Measurements from ENCODE around the gene TAS2R43. TPM values are rescaled to one million over a fixed set of nuclear protein-coding genes. Genes with fewer than 3 reads are reported as not detected.
"Not testable (repeated sequence)": the region's sequence is repeated elsewhere in the genome, so short reads cannot be mapped to it uniquely, and the experiment has no call there.

The TAS2R43 gene
- total RNA-seq, 1 donor from 2014 or later: 0.52 TPM

- Mint-ChIP-seq H3K27ac (ENCODE audit: unreplicated experiment) (no peak overlapping the region), H3K36me3 (ENCODE audit: low read depth, unreplicated experiment) (peaks cover 18% of the 10 kb centered on the region), H3K9me3 (ENCODE audit: unreplicated experiment) (peaks cover 8% of the 10 kb centered on the region), H3K27me3 (ENCODE audit: low read depth, unreplicated experiment) (no peaks in the 10 kb centered on the region), H3K4me3 (ENCODE audit: unreplicated experiment) (no peak overlapping the region), H3K4me1 (ENCODE audit: low read depth, unreplicated experiment) (peaks cover 7% of the 10 kb centered on the region)
- H3K36me3 ChIP-seq (ENCODE audit: insufficient read depth, low read length): no peaks in the 10 kb centered on the region
- peaks cover 27% of the 10 kb centered on the region for H4K20me1 ChIP-seq (ENCODE audit: insufficient read depth, low read length)
- H3K4me1 ChIP-seq (ENCODE audit: insufficient read depth, low read length): no peaks in the 10 kb centered on the region
- no peak for TF ChIP-seq CTCF (IDR thresholded peaks at IDR 0.05; ENCODE audit: insufficient read depth, low read depth, low read length)
- H3K9ac ChIP-seq (ENCODE audit: low read length): no peak overlapping the region
- H3K4me2 ChIP-seq (ENCODE audit: low read length): no peak overlapping the region
- DNase-seq (ENCODE audit: low read depth) (no peak), FAIRE-seq (no peak)
- H3K27ac ChIP-seq (ENCODE audit: low read depth, low read length): no peak overlapping the region
- H3K79me2 ChIP-seq (ENCODE audit: insufficient read depth, low read length): peaks cover 77% of the 10 kb centered on the region
- no peaks in the 10 kb centered on the region for H3K27me3 ChIP-seq (ENCODE audit: insufficient read depth, low read length)
- no peak overlapping the region for H3K4me3 ChIP-seq (ENCODE audit: insufficient read depth, low read depth, low read length)
- H3K9me3 ChIP-seq (ENCODE audit: insufficient read depth, low read depth, low read length): no peaks in the 10 kb centered on the region
- no peak overlapping the region for H2AFZ ChIP-seq (ENCODE audit: low read depth, low read length)
These were observed 15.6 kb upstream of the TAS2R43 start for GRCh38 chr12:11107719-11108118.

- FAIRE-seq (no peak), DNase-seq (ENCODE audit: low read depth) (no peak)
- peaks cover 11% of the 10 kb centered on the region for H3K9me3 Mint-ChIP-seq (ENCODE audit: unreplicated experiment)
- H3K4me3 Mint-ChIP-seq (ENCODE audit: unreplicated experiment): no peak overlapping the region
- Histone ChIP-seq H3K27ac (ENCODE audit: low read depth, low read length) (no peak overlapping the region), H3K9me3 (ENCODE audit: insufficient read depth, low read depth, low read length) (no peaks in the 10 kb centered on the region), H3K9ac (ENCODE audit: low read length) (no peak overlapping the region), H3K36me3 (ENCODE audit: insufficient read depth, low read length) (no peaks in the 10 kb centered on the region), H3K27me3 (ENCODE audit: insufficient read depth, low read length) (no peaks in the 10 kb centered on the region), H3K79me2 (ENCODE audit: insufficient read depth, low read length) (peaks cover 68% of the 10 kb centered on the region), H2AFZ (ENCODE audit: low read depth, low read length) (no peak overlapping the region), H3K4me2 (ENCODE audit: low read length) (no peak overlapping the region), H3K4me3 (ENCODE audit: insufficient read depth, low read depth, low read length) (no peak overlapping the region), H4K20me1 (ENCODE audit: insufficient read depth, low read length) (peaks cover 24% of the 10 kb centered on the region), H3K4me1 (ENCODE audit: insufficient read depth, low read length) (no peaks in the 10 kb centered on the region)
- H3K4me1 Mint-ChIP-seq (ENCODE audit: low read depth, unreplicated experiment): peaks cover 7% of the 10 kb centered on the region
- H3K27ac Mint-ChIP-seq (ENCODE audit: unreplicated experiment): no peak overlapping the region
- TF ChIP-seq EZH2 (IDR thresholded peaks at IDR 0.05; ENCODE audit: insufficient read depth, low read length) (no peak), CTCF (IDR thresholded peaks at IDR 0.05; ENCODE audit: insufficient read depth, low read depth, low read length) (no peak)
- H3K36me3 Mint-ChIP-seq (ENCODE audit: low read depth, unreplicated experiment): peaks cover 14% of the 10 kb centered on the region
- H3K27me3 Mint-ChIP-seq (ENCODE audit: low read depth, unreplicated experiment): no peaks in the 10 kb centered on the region
These were observed 14.2 kb upstream of the TAS2R43 start for GRCh38 chr12:11106288-11106687.

- H3K36me3 Mint-ChIP-seq (ENCODE audit: low read depth, unreplicated experiment): peaks cover 12% of the 10 kb centered on the region
- peak; percentile 23 for FAIRE-seq
- peaks cover 7% of the 10 kb centered on the region for H3K4me1 Mint-ChIP-seq (ENCODE audit: low read depth, unreplicated experiment)
These were observed 13.4 kb upstream of the TAS2R43 start for GRCh38 chr12:11105546-11105945.

GRCh38 chr12:11094910-11095309 is 2.8 kb upstream of the TAS2R43 start:
- H3K9me3 ChIP-seq (ENCODE audit: insufficient read depth, low read depth, low read length); DNase-seq (ENCODE audit: low read depth); H2AFZ ChIP-seq (ENCODE audit: low read depth, low read length); H3K27ac ChIP-seq (ENCODE audit: low read depth, low read length); H3K36me3 Mint-ChIP-seq (ENCODE audit: low read depth, unreplicated experiment); H3K4me2 ChIP-seq (ENCODE audit: low read length); FAIRE-seq; H3K4me1 ChIP-seq (ENCODE audit: insufficient read depth, low read length); H3K9ac ChIP-seq (ENCODE audit: low read length); H3K27ac Mint-ChIP-seq (ENCODE audit: unreplicated experiment); H3K4me3 Mint-ChIP-seq (ENCODE audit: unreplicated experiment); H3K9me3 Mint-ChIP-seq (ENCODE audit: unreplicated experiment); H3K27me3 Mint-ChIP-seq (ENCODE audit: low read depth, unreplicated experiment); H3K4me1 Mint-ChIP-seq (ENCODE audit: low read depth, unreplicated experiment); H3K27me3 ChIP-seq (ENCODE audit: insufficient read depth, low read length); H3K36me3 ChIP-seq (ENCODE audit: insufficient read depth, low read length); H3K4me3 ChIP-seq (ENCODE audit: insufficient read depth, low read depth, low read length): not testable (repeated sequence)
- Histone ChIP-seq H3K79me2 (ENCODE audit: insufficient read depth, low read length) (peaks cover 14% of the 10 kb centered on the region), H4K20me1 (ENCODE audit: insufficient read depth, low read length) (peaks cover 12% of the 10 kb centered on the region)

More at GRCh38 chr12:11105546-11105945, 13.4 kb upstream of the TAS2R43 start:
- Histone ChIP-seq H3K4me2 (ENCODE audit: low read length) (no peak overlapping the region), H3K4me1 (ENCODE audit: insufficient read depth, low read length) (no peaks in the 10 kb centered on the region), H3K27ac (ENCODE audit: low read depth, low read length) (no peak overlapping the region), H3K36me3 (ENCODE audit: insufficient read depth, low read length) (no peaks in the 10 kb centered on the region), H4K20me1 (ENCODE audit: insufficient read depth, low read length) (peaks cover 28% of the 10 kb centered on the region), H3K79me2 (ENCODE audit: insufficient read depth, low read length) (peaks cover 69% of the 10 kb centered on the region), H3K4me3 (ENCODE audit: insufficient read depth, low read depth, low read length) (no peak overlapping the region), H3K9ac (ENCODE audit: low read length) (no peak overlapping the region), H3K27me3 (ENCODE audit: insufficient read depth, low read length) (no peaks in the 10 kb centered on the region), H3K9me3 (ENCODE audit: insufficient read depth, low read depth, low read length) (no peaks in the 10 kb centered on the region), H2AFZ (ENCODE audit: low read depth, low read length) (no peak overlapping the region)
- DNase-seq (ENCODE audit: low read depth): no peak
- Mint-ChIP-seq H3K4me3 (ENCODE audit: unreplicated experiment) (no peak overlapping the region), H3K27ac (ENCODE audit: unreplicated experiment) (no peak overlapping the region), H3K27me3 (ENCODE audit: low read depth, unreplicated experiment) (no peaks in the 10 kb centered on the region), H3K9me3 (ENCODE audit: unreplicated experiment) (peaks cover 9% of the 10 kb centered on the region)
- TF ChIP-seq CTCF (IDR thresholded peaks at IDR 0.05; ENCODE audit: insufficient read depth, low read depth, low read length) (no peak), EZH2 (IDR thresholded peaks at IDR 0.05; ENCODE audit: insufficient read depth, low read length) (no peak)

Measured in astrocyte (in vitro differentiated cells and primary cell).